ENCODE data around the gene TLE4.

Gene TLE4

GRCh38 chr9:79765466-79765865, 193.7 kb downstream of the TLE4 start:
- TF ChIP-seq EZH2phosphoT487 (conservative IDR thresholded peaks at IDR 0.05; ENCODE audit: low read length) = no peak
- TF ChIP-seq CTCF (IDR thresholded peaks at IDR 0.05; ENCODE audit: insufficient read depth, low read length, poor library complexity, severe bottlenecking) = no peak
- Histone ChIP-seq H3K27me3 (ENCODE audit: low read length) (no peaks in the 10 kb centered on the region), H3K27ac (ENCODE audit: low read depth, low read length) (no peak overlapping the region), H3K79me2 (ENCODE audit: insufficient read depth, low read length) (no peaks in the 10 kb centered on the region), H3K9ac (ENCODE audit: low read length) (no peak overlapping the region), H2AFZ (ENCODE audit: low read depth, low read length, severe bottlenecking) (no peak overlapping the region), H3K9me2 (replicated peaks; ENCODE audit: insufficient read depth, low read length) (no peaks in the 10 kb centered on the region; the same call in 1 of the 2 replicates), H3K4me3 (ENCODE audit: insufficient read depth, low read length, poor library complexity, severe bottlenecking) (no peak overlapping the region), H4K20me1 (ENCODE audit: low read depth, low read length) (no peaks in the 10 kb centered on the region), H3K4me2 (ENCODE audit: low read depth, low read length, poor library complexity, severe bottlenecking) (no peak overlapping the region), H3F3A (ENCODE audit: insufficient read depth) (no peaks in the 10 kb centered on the region), H3K36me3 (ENCODE audit: low read length) (no peaks in the 10 kb centered on the region), H3K9me3 (ENCODE audit: insufficient read depth, low read length) (no peaks in the 10 kb centered on the region)

DNA sequence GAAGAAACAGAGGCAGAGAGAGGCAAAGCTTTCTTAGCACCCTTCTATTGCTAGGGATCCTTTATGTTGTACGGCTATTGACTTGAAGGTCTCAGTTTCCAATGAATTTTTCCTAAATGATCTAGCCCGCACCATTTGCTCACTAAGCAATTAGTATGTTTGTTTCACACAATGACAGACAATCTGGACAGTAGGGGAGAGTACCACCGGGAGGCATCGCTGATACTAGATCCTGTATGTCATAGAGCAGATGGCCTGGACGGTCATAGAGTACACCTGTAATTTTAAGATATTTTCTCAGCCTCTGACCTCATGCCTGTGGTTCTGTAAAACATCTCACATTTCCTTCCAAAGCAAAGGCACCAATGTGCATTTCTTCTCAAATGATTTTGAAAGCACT, 194.3 kb downstream of the TLE4 start:
- Histone ChIP-seq H3F3A (ENCODE audit: insufficient read depth) (no peaks in the 10 kb centered on the region), H3K4me2 (ENCODE audit: low read depth, low read length, poor library complexity, severe bottlenecking) (no peak overlapping the region), H3K9me3 (ENCODE audit: insufficient read depth, low read length) (no peaks in the 10 kb centered on the region), H3K79me2 (ENCODE audit: insufficient read depth, low read length) (no peaks in the 10 kb centered on the region), H3K27me3 (ENCODE audit: low read length) (no peaks in the 10 kb centered on the region), H4K20me1 (ENCODE audit: low read depth, low read length) (no peaks in the 10 kb centered on the region), H3K36me3 (ENCODE audit: low read length) (no peaks in the 10 kb centered on the region), H2AFZ (ENCODE audit: low read depth, low read length, severe bottlenecking) (no peak overlapping the region), H3K9ac (ENCODE audit: low read length) (no peak overlapping the region), H3K4me3 (ENCODE audit: insufficient read depth, low read length, poor library complexity, severe bottlenecking) (no peak overlapping the region), H3K27ac (ENCODE audit: low read depth, low read length) (no peak overlapping the region), H3K9me2 (replicated peaks; ENCODE audit: insufficient read depth, low read length) (no peaks in the 10 kb centered on the region; the same call in 1 of the 2 replicates)
- TF ChIP-seq EZH2phosphoT487 (conservative IDR thresholded peaks at IDR 0.05; ENCODE audit: low read length) = no peak
- no peak for TF ChIP-seq CTCF (IDR thresholded peaks at IDR 0.05; ENCODE audit: insufficient read depth, low read length, poor library complexity, severe bottlenecking)

GRCh38 chr9:79768194-79768593, 196.4 kb downstream of the TLE4 start:
- TF ChIP-seq CTCF (IDR thresholded peaks at IDR 0.05; ENCODE audit: insufficient read depth, low read length, poor library complexity, severe bottlenecking) (no peak), EZH2phosphoT487 (conservative IDR thresholded peaks at IDR 0.05; ENCODE audit: low read length) (no peak)
- H3K4me3 ChIP-seq (ENCODE audit: insufficient read depth, low read length, poor library complexity, severe bottlenecking) = no peak overlapping the region
- H3K79me2 ChIP-seq (ENCODE audit: insufficient read depth, low read length) = no peaks in the 10 kb centered on the region
- no peaks in the 10 kb centered on the region for H3K36me3 ChIP-seq (ENCODE audit: low read length)
- no peak overlapping the region for H3K4me2 ChIP-seq (ENCODE audit: low read depth, low read length, poor library complexity, severe bottlenecking)
- H4K20me1 ChIP-seq (ENCODE audit: low read depth, low read length) = no peaks in the 10 kb centered on the region
- no peak overlapping the region for H3K27ac ChIP-seq (ENCODE audit: low read depth, low read length)
- no peak overlapping the region for H3K9ac ChIP-seq (ENCODE audit: low read length)
- H3F3A ChIP-seq (ENCODE audit: insufficient read depth) = no peaks in the 10 kb centered on the region
- no peaks in the 10 kb centered on the region for H3K9me3 ChIP-seq (ENCODE audit: insufficient read depth, low read length)
- H3K27me3 ChIP-seq (ENCODE audit: low read length) = no peaks in the 10 kb centered on the region
- no peaks in the 10 kb centered on the region; the same call in 1 of the 2 replicates for H3K9me2 ChIP-seq (replicated peaks; ENCODE audit: insufficient read depth, low read length)
- no peak overlapping the region for H2AFZ ChIP-seq (ENCODE audit: low read depth, low read length, severe bottlenecking)

All from SU-DHL-6 (cell line).